Fibroblast of villous mesenchyme (primary cell): ENCODE results near the gene XPO4. TPM values are rescaled to one million over a fixed set of nuclear protein-coding genes. Genes with fewer than 3 reads are reported as not detected.
"Not testable (repeated sequence)": the region's sequence is repeated elsewhere in the genome, so short reads cannot be mapped to it uniquely, and the experiment has no call there.

Experiments used
- DNase-seq: peaks from one replicate; pipeline ENCODE4 v3.0.0-alpha.2; 2010; ENCODE audit warnings: low read depth
- H3K4me3 ChIP-seq: 2 replicates; pipeline ENCODE4 v1.5.1; 2011; ENCODE audit warnings: low read depth, mild to moderate bottlenecking, low read length
- CTCF ChIP-seq: IDR thresholded peaks from 2 replicates; pipeline ENCODE4 v1.5.1; 2012; ENCODE audit warnings: low read depth, mild to moderate bottlenecking, low read length; ENCODE audit not compliant: insufficient read depth
- total RNA-seq: library from RNA; depleted of rRNA; stranded (reverse); fragments of >200 nt; gene quantifications from 2 replicates; pipeline ENCODE4 v1.2.3, GENCODE V29; 2012

XPO4 gene
- total RNA-seq, 1 donor: 29.8 TPM

DNA sequence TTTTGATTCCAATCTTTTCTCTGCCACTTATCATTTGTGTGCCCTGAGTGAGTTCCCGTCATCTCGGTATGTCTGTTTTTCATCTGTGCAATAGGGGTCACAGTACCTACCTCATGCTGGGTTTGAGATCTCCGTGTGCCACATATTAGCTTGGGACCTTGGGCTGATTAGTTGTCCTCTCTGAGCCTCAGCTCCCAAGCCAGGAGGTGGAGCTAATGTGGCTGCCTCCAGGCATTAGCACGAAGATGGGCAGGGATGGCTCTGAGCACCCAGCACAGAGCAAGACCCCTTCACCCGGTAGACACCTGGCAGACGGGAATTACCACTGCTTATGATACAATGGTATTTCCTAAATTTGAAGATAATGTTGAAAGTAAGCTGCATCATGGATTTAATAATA lies 35.8 kb upstream of the XPO4 start:
- no peak for TF ChIP-seq CTCF
- DNase-seq: no peak
- no peak overlapping the region for H3K4me3 ChIP-seq

GRCh38 chr13:20927596-20928257 lies 25.2 kb upstream of the XPO4 start:
- H3K4me3 ChIP-seq: no peak overlapping the region
- DNase-seq: no peak
- TF ChIP-seq CTCF: no peak

DNA sequence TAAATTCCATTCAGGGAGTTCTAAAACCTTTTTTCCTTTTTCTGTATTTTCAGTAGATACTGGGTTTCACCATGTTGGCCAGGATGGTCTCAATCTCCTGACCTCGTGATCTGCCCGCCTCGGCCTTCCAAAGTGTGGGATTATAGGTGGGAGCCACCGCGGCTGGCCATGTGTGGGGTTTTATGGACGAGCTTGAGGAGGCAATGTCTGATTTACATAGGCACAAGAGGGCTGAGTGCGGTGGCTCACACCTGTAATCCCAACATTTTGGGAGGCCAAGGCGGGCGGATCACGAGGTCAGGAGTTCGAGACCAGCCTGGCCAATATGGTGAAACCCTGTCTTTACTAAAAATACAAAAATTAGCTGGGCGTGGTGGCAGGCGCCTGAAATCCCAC lies 22.8 kb upstream of the XPO4 start:
- H3K4me3 ChIP-seq, DNase-seq: not testable (repeated sequence)

DNA sequence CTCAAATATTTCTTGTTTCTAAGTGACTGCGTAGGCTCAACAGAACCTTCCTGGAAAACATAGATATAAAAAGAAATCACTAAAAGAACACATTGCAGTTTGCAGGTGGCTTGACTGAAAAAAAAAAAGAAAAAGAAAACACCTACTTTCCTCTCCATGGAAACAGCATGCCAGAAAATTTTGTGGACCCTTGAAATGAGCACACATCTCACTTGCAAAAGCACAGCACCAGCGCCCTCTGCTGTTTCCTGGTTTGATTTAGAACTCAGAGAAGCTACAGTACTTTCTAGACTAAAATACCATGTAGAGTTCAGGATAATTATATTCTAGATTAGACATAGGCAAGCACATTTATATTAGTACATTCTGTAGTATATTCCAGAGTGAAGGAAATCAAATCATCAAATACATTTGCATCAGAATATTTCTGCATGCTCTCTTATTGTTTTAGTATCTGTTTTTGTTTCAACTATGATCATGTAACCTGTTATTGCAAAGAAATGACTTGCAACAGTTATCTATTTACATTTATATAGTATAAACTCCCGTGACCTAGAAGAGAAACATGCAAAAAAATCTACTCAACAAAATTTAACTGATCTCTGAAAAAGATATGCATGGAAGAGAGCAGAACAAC lies 22.3 kb upstream of the XPO4 start:
- no peak overlapping the region for H3K4me3 ChIP-seq
- DNase-seq: peak; percentile 89
- peak; percentile 80 for TF ChIP-seq CTCF

- no peak for TF ChIP-seq CTCF
- H3K4me3 ChIP-seq: no peak overlapping the region
- no peak for DNase-seq
Measured at GRCh38 chr13:20923272-20923671, 20.7 kb upstream of the XPO4 start.

DNA sequence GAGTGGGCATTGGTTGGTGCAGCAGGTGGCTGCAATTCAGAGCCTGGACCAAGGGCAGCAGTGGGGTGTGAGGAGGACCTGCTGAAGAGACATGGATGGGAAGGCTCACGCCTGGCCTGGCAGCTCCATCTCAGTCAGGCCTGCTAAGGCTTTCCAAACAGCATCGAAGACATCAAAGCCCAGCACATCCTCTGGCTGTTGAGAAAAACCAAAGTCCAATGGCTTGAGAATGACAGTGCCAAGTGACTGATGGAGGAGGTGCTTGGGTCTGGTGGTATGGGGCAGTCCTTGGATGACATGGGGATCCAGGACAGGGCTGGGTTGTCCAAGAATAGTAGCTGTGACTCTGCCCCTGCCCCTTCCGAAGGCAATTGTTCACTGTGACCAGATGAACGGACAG lies 19.0 kb upstream of the XPO4 start:
- no peak for DNase-seq
- TF ChIP-seq CTCF: no peak
- no peak overlapping the region for H3K4me3 ChIP-seq

GRCh38 chr13:20915676-20916075 lies 13.1 kb upstream of the XPO4 start:
- H3K4me3 ChIP-seq, DNase-seq: not testable (repeated sequence)

DNA sequence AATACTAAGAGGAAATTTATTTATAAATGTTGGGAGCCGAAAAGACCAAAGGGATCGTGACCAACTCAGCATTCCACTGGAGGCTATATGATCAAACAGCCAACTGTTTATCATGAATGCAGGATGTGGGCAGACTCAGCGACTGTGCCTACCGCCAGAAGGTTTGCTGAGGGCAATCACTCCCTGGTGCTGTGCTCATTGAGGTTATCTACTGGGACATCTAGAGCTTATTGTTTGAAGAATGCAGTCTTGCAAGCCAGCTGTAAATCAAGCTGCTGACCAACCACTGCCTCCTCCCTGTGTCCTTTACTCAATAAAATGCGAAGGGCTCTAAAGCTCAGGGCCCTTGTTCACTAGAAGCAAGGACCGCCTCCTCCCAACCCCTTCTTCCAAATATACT lies 8.5 kb upstream of the XPO4 start:
- DNase-seq: no peak
- TF ChIP-seq CTCF: no peak
- H3K4me3 ChIP-seq: no peak overlapping the region
